CD4-positive, alpha-beta T cell treated with Interleukin-15 for 1 hour (primary cell): ENCODE measurements around the gene PTAFR.
"Not testable (repeated sequence)": the region's sequence is repeated elsewhere in the genome, so short reads cannot be mapped to it uniquely, and the experiment has no call there.

Source experiments
- DNase-seq: peaks from one replicate; pipeline ENCODE4 v3.0.0-alpha.2; 2020

PTAFR gene

DNA sequence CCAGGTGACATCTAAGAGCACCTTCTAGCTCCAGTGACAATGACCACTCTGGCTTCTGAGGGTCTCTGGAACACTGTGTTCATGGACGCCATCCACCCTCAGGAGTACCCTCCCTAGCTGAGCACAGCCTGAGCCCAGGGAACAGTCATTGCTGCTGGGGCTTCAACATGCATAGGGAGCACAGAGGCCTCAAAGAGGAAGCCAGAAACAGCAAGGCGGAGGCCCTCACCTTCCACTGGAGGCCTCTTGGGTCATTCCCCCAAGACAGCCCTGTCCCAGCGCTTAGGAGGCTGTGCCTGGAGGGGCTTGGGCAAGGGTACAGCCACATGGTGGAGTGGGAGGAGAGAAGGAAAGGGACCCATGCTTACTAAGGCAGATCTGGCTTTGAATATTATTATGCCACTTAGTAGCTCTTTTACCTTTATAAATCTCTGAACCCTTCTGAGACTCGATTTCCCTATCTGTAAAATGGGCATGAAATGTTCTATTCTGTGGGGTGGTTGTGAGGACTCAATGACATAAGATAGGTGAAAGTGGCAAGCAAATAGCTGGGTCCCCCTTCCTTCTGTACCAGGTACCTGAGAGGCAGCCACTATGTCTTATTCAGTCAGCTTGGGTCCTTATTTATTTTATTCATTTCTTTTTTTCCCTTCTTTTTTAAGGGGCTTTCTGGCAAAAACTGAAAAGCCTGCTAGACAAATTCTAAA lies 32.8 kb downstream of the PTAFR start:
- DNase-seq, result no peak

DNA sequence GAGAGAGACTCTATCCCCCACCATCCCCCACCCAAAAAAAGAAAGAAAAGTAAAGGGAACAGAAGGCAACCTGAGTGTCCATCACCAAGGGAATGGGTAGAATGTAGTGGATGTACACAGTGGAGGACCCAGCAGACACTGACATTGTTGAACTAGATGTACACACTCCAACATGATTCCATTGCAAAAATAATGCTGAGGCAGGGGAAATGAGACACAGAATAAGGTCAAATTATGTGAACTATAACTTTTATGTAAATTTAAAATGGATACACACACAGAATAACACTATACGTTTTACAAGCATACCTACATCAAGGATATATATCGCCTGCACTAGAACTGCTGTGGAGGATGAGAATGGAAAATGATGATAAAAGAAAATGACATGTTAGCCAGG lies 34.8 kb downstream of the PTAFR start:
- no peak for DNase-seq

DNA sequence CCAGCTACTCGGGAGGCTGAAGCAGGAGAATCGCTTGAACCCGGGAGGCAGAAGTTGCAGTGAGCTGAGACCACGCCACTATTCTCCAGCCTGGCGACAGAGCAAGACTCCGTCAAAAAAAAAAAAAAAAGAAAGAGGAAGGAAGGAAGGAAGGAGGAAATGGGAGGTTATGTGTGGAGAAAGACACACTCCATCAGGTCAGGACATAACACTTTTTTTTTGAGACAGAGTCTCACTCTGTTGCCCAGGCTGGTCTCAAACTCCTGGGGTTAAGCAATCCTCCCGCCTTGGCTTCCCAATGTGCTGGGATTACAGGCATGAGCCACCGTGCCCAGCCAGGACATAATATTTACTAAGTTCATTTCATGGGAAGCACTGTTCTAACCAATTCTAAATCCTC lies 36.6 kb downstream of the PTAFR start:
- not testable (repeated sequence) for DNase-seq

DNA sequence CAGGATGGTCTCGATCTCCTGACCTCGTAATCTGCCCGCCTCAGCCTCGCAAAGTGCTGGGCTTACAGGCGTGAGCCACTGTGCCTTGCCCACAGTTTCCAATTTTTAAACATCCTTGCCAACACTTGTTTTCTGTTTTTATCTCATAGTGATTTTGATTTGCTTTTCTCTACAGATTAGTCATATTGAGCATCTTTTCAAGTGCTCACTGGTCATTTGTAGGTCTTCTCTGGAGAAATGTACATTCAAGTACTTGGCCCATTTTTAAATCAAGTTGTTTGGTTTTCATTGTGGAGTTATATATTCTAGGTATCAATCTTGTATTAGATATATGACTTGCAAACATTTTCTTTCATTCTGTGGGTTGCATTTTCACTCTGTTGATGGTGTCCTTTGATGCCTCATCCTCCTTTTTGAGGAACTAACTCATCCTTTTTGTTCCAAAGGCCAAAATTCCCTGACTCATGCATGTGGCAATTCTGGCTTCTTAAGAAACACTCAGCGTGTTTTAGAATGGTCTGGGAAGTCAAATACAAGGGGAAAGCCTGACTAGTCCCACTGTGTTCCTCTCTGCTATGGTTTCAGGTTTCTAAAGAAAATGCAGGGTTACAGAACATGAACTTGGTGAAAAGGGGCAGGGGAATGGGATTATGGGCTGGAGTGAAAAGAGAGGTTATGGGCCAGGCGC lies 37.3 kb downstream of the PTAFR start:
- DNase-seq, result peak; percentile 60

DNA sequence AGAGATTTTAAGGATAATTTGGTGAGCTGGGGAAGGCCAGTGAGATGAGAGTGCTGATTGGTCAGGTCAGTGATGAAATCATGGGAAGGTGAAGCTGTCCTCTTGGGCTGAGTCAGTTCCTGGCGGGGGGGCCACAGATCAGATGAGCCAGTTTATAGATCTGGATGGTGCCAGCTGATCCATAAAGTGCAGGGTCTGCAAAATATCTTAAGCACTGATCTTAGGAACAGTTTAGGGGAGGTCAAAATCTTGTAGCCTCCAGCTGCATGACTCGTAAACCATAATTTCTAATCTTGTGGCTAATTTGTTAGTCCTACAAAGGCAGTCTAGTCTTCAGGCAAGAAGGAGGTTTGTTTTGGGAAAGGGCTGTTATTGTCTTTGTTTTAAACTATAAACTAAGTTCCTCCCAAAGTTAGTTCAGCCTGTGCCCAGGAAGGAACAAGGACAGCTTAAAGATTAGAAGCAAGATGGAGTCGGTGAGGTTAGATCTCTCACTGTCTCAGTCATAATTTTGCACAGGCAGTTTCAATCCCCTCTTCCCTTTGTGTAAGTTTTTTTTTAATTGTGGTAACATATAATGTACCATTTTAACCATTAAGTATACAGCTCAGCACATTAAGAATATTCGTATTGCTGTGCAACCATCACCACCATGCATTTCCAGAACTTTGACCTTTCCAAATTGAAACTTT lies 39.4 kb downstream of the PTAFR start:
- no peak for DNase-seq

DNA sequence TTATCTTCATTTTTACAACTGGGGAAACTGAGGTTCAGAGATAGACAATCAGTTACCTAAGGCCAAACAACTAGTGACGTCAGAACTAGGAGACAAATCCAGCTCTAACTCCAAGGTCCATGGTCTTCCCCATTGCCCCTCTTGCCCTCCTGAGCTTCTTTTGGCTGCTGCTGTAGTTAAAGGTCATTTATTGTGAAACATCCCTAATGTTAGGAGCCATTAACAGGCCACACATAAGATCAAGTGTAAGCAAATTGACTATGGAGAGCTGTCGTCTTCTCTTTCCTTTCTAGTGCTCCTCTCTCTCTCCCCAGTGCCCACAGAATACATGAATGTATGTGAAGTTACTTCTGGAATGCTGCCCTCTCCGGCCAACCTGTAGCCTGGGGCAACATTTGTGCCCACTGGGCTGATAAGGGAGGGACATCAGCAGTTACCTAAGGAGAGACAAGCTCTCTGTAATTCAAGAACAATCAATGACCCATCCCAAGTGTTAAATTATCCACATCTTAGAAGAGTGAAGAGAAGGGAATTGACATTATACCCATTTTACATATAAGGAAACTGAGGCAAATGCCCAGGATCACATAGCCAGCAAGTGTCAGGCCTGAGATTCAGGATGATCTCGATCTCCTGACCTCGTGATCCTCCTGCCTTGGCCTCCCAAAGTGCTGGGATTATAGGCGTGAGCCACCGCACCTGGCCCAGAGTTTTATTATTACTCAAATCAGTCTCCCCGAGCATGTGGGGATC lies 40.1 kb downstream of the PTAFR start:
- no peak for DNase-seq

DNA sequence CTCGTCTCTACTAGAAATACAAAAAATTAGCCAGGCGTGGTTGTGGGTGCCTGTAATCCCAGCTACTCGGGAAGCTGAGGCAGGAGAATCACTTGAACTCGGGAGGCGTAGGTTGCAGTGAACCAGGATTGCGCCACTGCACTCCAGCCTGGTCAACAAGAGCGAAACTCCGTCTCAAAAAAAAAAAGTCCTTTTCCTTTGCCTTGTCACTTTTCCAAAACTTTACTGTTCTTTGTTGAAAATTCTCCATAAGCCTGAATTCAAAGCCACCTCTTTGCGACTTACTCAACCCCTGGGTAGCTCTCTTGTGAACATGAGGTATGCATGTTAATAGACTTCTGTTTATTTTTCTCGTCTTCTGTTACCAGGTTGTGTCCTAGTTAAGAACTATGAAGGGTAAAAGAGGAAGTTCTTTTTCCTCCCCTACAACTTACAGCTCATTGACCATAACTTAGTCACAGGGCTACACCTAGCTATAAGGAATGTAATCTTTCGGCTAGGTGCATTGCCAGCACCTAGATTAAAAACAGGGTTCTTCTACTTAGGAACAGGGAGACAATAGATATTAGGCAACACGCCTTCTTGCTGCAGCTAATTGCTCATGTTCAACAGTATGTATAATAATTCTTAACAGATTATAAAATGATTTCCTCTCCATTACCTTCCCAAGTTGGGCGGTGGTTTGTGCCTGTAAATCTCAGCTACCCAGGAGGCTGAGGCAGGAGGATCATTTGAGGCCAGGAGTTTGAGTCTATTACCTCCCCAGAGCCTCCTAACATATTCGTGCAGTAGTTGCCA lies 40.9 kb downstream of the PTAFR start:
- no peak for DNase-seq

DNA sequence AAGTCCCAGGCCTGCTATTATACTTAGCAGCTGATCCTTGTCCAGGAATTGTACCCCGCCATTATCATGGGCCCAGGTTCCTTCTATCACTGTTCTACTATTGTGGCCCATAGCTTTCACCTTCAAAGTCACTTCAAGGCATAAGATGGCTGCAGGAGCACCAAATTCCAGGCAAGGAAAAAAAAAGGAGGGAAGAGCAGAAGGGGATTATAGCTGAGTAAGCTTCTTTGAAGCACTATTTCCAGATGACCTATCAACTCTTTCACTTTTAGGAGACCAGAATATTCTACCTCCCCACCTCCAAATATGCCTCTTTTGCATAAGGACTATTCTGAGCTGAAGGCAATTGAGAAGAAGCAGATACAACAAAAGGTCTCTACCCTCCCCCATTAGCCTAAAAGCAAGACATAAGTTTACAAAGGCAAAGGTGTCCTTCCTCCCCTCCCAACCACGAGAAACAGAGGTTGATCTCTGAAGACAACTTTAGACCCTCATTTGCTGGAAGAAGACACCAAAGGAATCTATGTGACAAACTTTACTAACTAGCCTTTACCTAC lies 41.8 kb downstream of the PTAFR start:
- no peak for DNase-seq

DNA sequence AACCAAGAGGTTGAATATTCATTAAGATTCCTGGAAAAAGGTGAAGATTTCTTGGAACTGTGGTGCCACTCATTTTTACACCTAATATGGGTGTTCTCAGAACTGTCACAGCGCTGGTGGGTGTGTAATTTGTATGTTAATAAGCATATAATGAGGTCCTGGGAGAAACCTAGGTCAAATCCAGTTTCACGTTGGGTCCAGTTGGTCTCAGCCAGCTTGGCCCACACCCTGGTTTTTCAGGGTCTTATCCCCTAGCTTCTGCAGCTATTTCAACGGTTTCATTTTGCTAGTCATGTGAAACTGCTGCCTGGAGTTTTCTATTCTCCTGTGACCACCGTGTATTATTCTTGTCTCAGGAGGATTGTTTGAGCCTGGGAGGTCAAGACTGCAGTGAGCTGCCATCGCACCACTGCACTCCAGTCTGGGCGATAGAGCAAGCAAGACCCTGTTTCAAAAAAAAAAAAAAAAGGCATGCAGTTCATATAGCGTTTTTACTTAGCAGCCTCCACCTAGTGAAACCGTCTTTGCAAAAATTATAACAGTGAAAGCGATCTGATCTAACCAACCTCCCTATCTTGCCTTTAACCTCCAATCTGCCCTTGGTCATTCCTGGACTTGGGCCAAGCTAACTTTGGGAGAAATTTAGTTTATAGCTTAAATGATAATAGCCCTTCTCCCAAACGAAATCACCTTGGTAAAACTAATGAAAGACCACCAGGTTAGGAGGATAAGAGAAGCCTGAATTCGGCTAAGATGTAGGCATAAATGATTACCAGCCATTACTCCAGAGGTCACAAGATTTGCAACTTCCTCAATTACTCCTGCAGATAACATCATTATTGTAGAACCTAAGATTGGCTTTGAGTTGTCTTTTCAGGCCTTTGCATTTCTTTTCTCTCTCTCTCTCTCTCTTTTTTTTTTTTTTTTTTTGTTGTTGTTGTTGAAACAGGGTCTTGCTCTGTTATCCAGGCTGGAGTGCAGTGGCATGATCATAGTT lies 44.0 kb downstream of the PTAFR start:
- DNase-seq, result no peak

DNA sequence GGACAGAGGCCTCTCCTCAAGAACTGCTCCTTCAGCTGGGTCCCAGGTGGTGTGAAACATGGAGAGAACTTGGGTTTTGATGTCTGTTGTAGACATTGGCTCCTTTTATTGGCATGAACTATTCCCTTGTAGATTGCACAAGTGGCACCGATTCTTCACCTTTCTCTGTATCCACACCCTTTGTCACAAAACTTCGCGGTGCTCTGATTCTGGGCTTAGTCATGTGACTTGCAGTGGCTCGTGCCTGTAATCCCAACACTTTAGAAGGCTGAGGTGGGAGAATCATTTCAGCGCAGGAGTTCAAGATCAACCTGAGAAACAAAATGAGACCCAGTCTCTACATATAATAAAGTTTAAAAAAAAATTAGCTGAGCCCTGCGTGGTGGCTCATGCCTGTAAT lies 45.6 kb downstream of the PTAFR start:
- no peak for DNase-seq

DNA sequence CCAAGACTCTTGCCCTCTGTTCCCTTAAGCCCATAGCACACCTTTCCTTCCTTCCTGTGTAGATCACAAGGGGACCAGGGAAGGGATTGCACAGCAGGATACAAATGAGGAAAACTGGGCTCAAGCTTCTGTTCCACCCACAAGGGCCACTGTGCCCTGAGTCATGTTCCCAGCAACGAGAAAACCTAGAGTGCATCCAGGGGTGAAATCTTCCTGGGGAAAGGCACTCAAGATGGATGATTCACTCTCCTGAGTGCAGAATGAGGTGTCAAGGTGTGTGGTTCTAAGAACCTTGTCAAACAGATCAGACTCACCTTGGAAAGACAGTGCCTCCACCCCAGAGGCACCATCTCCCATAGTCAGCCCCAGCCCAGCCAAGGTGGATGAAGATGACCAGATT lies 47.3 kb downstream of the PTAFR start:
- no peak for DNase-seq

DNA sequence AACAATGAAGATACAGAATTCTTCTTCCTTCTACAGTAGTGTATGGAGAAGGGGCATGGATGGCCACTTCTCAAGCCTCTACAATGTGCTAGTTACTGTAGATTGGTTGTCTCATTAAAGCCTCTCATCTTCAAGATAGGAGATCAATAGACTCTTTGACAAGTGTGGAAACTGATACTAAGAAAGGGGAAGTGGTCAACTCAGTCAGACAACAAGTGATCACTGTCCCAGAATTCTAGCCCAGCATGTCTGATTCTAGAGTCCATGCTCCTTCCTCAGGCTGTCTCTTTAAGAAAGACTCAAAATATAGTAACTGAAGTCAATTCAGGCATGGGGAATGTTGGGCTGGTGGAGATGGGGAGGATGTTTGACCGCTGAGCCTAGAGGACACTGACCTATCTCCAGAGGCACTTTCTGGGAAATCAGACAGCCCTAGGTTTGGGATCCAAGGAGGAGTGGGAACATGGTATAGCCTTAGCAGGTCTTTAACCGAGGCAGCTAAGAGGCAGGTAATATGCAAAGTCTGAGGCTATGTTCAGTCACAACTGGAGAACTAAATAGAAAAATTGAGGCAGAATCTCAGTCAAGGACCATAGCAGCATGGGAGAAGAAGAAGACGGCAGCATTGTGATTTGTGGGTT lies 48.8 kb downstream of the PTAFR start:
- no peak for DNase-seq

DNA sequence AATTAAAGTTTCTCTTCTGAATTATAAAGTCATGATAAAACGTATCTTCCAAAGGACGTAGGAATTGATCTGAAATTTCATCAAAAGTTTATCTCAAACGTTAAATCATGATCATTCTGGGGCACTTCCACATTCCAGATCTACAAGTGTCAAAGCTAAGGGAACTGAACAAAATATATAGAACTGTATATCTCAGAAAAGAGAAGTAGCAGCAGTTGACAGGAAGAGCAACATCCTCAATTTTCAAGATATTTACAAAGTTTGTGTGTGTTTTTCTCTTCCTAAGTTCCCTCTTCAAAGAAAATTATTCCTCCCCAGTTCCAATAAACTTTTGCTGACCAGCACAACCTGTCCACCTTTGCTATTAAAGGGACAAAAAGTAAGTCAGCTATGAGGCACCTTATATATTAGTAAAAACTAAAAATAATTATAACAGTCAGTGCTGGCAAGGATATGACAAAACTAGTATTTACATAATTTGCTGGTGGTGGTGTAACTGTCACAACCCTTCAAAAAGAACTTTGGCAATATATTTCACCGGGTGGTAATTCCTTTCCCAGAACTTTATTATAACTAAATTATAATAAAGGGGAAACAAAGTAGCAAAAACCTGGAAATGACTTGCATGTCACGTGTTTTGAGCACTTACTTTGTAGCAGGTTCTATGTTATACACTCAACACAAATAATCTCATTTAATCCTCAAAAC lies 49.6 kb downstream of the PTAFR start:
- no peak for DNase-seq

DNA sequence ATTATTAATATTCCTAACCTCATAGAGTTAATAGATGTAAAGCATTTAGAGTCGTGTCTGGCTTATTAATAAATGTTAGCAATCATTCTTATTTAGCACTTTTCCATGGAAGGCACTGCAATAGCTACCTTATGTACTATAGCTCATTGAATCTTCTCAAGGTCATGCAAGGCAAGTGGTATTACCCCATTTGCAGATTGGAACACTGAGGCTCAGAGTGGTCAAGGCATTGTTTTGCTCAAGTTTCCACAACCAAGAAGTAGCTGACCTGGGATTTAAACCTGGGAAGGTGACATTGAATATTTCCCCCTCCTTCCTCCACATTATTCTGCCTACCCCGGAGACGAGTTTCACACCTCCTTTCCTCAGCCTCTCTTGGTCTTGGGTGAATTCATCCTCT lies 50.3 kb downstream of the PTAFR start:
- DNase-seq, result no peak

DNA sequence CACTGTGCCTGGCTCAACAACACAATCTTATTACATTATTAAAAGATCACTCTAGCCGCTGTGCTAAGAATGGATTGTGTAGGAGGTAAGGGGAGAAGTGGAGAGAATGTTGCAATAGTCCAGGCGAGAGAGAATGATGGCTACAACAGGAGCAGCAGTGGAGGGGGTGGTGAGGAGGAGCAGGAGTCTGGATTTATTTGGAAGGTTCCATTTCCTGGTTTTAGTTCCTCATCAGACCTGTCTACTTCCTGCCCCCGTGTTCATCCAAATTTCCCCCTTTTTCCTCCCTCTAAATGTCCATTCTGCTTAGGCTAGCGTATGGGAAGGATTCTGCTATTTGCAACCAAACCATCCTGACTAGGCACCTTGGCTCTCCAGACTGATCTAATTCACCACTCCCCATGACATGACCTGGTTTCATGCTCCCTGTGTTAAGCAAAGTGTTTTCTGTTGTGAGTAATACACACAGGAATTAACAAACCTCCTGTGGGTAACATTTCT lies 53.0 kb downstream of the PTAFR start:
- DNase-seq, result no peak

DNA sequence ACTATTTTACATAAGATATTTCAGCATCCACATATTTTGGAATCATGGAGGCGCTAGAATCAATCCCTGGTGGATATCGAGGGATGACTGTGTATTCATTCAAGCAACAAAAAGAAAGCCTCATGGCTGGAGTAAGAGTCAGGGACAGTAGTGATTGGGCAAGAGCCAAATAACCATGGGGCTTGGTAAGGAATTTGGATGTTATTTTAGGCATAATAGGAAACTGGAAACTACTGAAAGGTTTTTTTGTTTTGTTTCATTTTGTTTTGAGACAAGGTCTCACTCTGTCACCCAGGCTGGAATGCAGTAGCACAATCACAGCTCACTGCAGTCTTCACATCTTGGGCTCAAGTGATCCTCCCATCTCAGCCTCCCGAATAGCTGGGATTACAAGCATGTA lies 54.3 kb downstream of the PTAFR start:
- no peak for DNase-seq

DNA sequence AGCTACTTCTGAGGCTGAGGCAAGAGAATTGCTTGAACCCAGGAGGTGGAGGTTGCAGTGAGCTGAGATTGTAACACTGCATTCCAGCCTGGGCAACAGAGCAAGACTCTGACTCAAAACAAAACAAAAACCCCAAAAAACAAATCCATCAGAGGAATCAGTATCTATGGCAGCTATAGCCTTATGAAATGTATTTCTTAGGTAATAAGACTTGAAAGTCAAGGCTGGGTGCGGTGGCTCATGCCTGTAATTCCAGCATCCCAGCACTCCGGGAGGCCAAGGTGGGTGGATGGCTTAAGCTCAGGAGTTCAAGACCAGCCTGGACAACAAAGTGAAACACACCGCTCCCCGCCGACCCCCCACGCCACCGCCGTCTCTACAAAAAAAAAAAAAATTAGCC lies 56.9 kb downstream of the PTAFR start:
- DNase-seq, result no peak

DNA sequence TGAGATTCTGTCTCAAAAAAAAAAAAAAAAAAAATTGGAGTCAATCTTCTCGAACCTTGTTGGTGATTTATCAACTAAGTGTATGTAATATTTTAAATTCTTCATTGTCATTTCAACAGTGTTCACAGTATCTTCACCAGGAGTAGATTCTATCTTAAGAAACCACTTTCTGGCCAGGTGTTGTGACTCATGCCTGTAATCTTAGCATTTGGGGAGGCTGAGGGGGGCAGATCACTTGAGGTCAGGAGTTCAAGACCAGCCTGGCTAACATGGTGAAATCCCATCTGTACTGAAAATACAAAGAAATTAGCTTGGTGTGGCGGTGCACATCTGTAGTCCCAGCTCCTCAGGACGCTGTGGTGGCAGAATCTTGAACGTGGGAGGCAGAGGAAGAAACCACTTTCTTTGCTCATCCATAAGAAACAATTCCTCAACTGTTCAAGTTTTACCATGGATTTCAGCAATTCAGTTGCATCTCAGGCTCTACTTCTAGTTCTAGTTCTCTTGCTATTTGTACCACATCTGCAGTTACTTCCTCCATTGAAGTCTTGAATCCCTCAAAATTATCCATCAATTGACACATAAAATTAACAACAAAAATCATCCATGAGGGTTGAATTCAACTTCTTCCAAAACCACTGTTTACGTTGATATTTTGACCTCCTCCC lies 57.7 kb downstream of the PTAFR start:
- no peak for DNase-seq

DNA sequence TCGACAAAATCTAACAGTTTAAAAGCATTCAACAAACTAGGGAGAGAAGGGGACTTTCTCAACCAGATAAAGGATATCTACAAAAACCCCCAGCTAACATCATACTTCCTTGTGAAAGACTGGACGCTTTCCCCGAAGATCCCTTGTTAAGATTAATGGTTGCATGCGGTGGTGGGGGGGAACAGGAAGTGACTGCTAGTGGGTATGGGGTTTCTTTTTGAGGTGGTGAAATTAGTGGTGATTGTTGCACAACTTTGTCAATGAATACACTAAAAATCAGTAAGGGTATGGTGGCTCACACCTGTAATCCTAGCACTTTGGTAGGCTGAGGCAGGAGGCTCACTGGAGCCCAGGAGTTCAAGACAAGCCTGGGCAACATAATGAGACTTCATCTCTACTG lies 61.2 kb downstream of the PTAFR start:
- DNase-seq, result peak; percentile 72
